ENCODE measurements around the gene CPM.

CPM gene

GRCh38 chr12:68882251-68882964 is 50.6 kb downstream of the CPM start:
- H3K4me3 ChIP-seq (ENCODE audit: low read depth, low read length): no peak overlapping the region
- no peak for TF ChIP-seq CTCF (conservative IDR thresholded peaks at IDR 0.05; ENCODE audit: low read depth, low read length)
- DNase-seq (ENCODE audit: low read depth): no peak

- TF ChIP-seq CTCF (conservative IDR thresholded peaks at IDR 0.05; ENCODE audit: low read depth, low read length): no peak
- H3K4me3 ChIP-seq (ENCODE audit: low read depth, low read length): no peak overlapping the region
- DNase-seq (ENCODE audit: low read depth): no peak
Measured at GRCh38 chr12:68880660-68881325, 52.2 kb downstream of the CPM start.

GRCh38 chr12:68878846-68879245 is 54.1 kb downstream of the CPM start:
- no peak overlapping the region for H3K4me3 ChIP-seq (ENCODE audit: low read depth, low read length)
- no peak for DNase-seq (ENCODE audit: low read depth)
- no peak for TF ChIP-seq CTCF (conservative IDR thresholded peaks at IDR 0.05; ENCODE audit: low read depth, low read length)

- no peak overlapping the region for H3K4me3 ChIP-seq (ENCODE audit: low read depth, low read length)
- no peak for DNase-seq (ENCODE audit: low read depth)
- no peak for TF ChIP-seq CTCF (conservative IDR thresholded peaks at IDR 0.05; ENCODE audit: low read depth, low read length)
Measured at GRCh38 chr12:68878283-68878682, 54.7 kb downstream of the CPM start.

- no peak for DNase-seq (ENCODE audit: low read depth)
- no peak for TF ChIP-seq CTCF (conservative IDR thresholded peaks at IDR 0.05; ENCODE audit: low read depth, low read length)
- H3K4me3 ChIP-seq (ENCODE audit: low read depth, low read length): no peak overlapping the region
Measured at GRCh38 chr12:68877583-68877982, 55.4 kb downstream of the CPM start.

- peak; percentile 46 for DNase-seq (ENCODE audit: low read depth)
- no peak overlapping the region for H3K4me3 ChIP-seq (ENCODE audit: low read depth, low read length)
- TF ChIP-seq CTCF (conservative IDR thresholded peaks at IDR 0.05; ENCODE audit: low read depth, low read length): no peak
Measured at GRCh38 chr12:68876461-68876860, 56.5 kb downstream of the CPM start.

- TF ChIP-seq CTCF (conservative IDR thresholded peaks at IDR 0.05; ENCODE audit: low read depth, low read length): no peak
Measured at GRCh38 chr12:68873316-68873715, 59.7 kb downstream of the CPM start.

More at GRCh38 chr12:68873316-68873715, 59.7 kb downstream of the CPM start:
- DNase-seq (ENCODE audit: low read depth): no peak
- no peak overlapping the region for H3K4me3 ChIP-seq (ENCODE audit: low read depth, low read length)
